HepG2 (cell line): ENCODE results near the gene RAMP3. TPM values are rescaled to one million over a fixed set of nuclear protein-coding genes. Genes with fewer than 3 reads are reported as not detected.

ENCODE experiments used
- AGO2 ChIP-seq: fragments of 200-400 bp; formaldehyde crosslinking; optimal IDR thresholded peaks from 2 replicates; pipeline ENCODE3; 2017; ENCODE audit warnings: mild to moderate bottlenecking, low read depth, low read length, moderate library complexity
- ASH2L ChIP-seq: fragments of 300-600, 200-600 bp; sonication (generic); IDR thresholded peaks from 2 replicates; pipeline ENCODE4 v1.7.0; 2017; ENCODE audit warnings: low read depth, mild to moderate bottlenecking, moderate library complexity, mixed read lengths, low read length; ENCODE audit not compliant: insufficient read length
- CREM ChIP-seq, 2 experiments: sonication (generic) in 1 of 2; formaldehyde crosslinking in 1 of 2; IDR thresholded peaks; 2 replicates each; pipeline versions ENCODE4 v1.4.0 to v1.6.1; 2016 to 2020; ENCODE audit warnings: antibody characterized with exemption in 1 of 2, mild to moderate bottlenecking in 1 of 2, missing genetic modification reagents in 1 of 2
- HCFC1 ChIP-seq: fragments of 150-350 bp; IDR thresholded peaks from 2 replicates; pipeline ENCODE4 v1.6.1; 2014; ENCODE audit warnings: low read depth, low read length
- HDAC2 ChIP-seq: sonication (generic); formaldehyde crosslinking; IDR thresholded peaks from 2 replicates; pipeline ENCODE4 v1.4.0; 2020; ENCODE audit warnings: missing genetic modification reagents
- MAF1 ChIP-seq: sonication (generic); formaldehyde crosslinking; IDR thresholded peaks from 2 replicates; pipeline ENCODE4 v1.5.0; 2020; ENCODE audit warnings: missing genetic modification reagents, borderline replicate concordance
- MIXL1 ChIP-seq: IDR thresholded peaks from 2 replicates; pipeline ENCODE4 v1.6.1; 2016
- NR2F1 ChIP-seq, 2 experiments: fragments of 450-650 bp in 1 of 2; formaldehyde crosslinking in 1 of 2; IDR thresholded peaks; 2 replicates each; pipeline versions ENCODE4 v1.5.0 to v1.6.1; 2016 to 2020; ENCODE audit warnings: mild to moderate bottlenecking in 1 of 2, missing compliant biosample characterization in 1 of 2, missing genetic modification reagents in 1 of 2, moderate library complexity in 1 of 2
- PHF21A ChIP-seq: sonication (generic); formaldehyde crosslinking; IDR thresholded peaks from 2 replicates; pipeline ENCODE4 v1.5.0; 2020; ENCODE audit warnings: mild to moderate bottlenecking, missing genetic modification reagents
- POLR2AphosphoS5 ChIP-seq: IDR thresholded peaks from 2 replicates; pipeline ENCODE4 v1.6.1; 2012; ENCODE audit warnings: low read depth, low read length
- SOX6 ChIP-seq, 2 experiments: fragments of 450-650 bp in 1 of 2; sonication (generic) in 1 of 2; formaldehyde crosslinking in 1 of 2; IDR thresholded peaks; 2 replicates each; pipeline versions ENCODE4 v1.4.0 to v1.6.1; 2017 to 2020; ENCODE audit warnings: antibody characterized with exemption in 1 of 2, mild to moderate bottlenecking in 1 of 2, missing genetic modification reagents in 1 of 2
- SPEN ChIP-seq: sonication (generic); formaldehyde crosslinking; IDR thresholded peaks from 2 replicates; pipeline ENCODE4 v1.5.1; 2020; ENCODE audit warnings: low read depth, mild to moderate bottlenecking, missing genetic modification reagents
- TEF ChIP-seq: sonication (generic); formaldehyde crosslinking; IDR thresholded peaks from 2 replicates; pipeline ENCODE4 v1.5.0; 2020; ENCODE audit warnings: missing genetic modification reagents
- TP53 ChIP-seq: sonication (generic); formaldehyde crosslinking; conservative IDR thresholded peaks from 2 replicates; pipeline ENCODE4 v1.4.0; 2020; ENCODE audit warnings: missing genetic modification reagents
- U2AF1 ChIP-seq: fragments of 200-400 bp; formaldehyde crosslinking; optimal IDR thresholded peaks from 2 replicates; pipeline ENCODE3; 2017; ENCODE audit warnings: mild to moderate bottlenecking, low read depth, low read length
- ZNF30 ChIP-seq: sonication (generic); formaldehyde crosslinking; IDR thresholded peaks from 2 replicates; pipeline ENCODE4 v1.5.0; 2020; ENCODE audit warnings: mild to moderate bottlenecking, missing genetic modification reagents
- ZNF598 ChIP-seq: sonication (generic); formaldehyde crosslinking; IDR thresholded peaks from 2 replicates; pipeline ENCODE4 v1.5.1; 2020; ENCODE audit warnings: mild to moderate bottlenecking, missing genetic modification reagents, borderline replicate concordance
- ZNF704 ChIP-seq: sonication (generic); formaldehyde crosslinking; IDR thresholded peaks from 2 replicates; pipeline ENCODE4 v1.8.1; 2023; ENCODE audit warnings: mild to moderate bottlenecking, inconsistent platforms, moderate library complexity, missing genetic modification reagents, borderline replicate concordance
- ZNF782 ChIP-seq: sonication (generic); formaldehyde crosslinking; IDR thresholded peaks from 2 replicates; pipeline ENCODE4 v1.4.0; 2020; ENCODE audit warnings: missing genetic modification reagents, mild to moderate bottlenecking, borderline replicate concordance
- polyA plus RNA-seq, 8 experiments: library from polyadenylated mRNA; depleted of rRNA in 3 of 8; stranded (reverse) in 7 of 8; unstranded in 1 of 8; fragments of >200 nt; fragmentation: Illumina TruSeq in 4 of 8; extraction: Trizol in 4 of 8; gene quantifications; 2 replicates each; pipeline versions ENCODE4 v1.2.1 to v1.2.3, GENCODE V29; 2011 to 2016; ENCODE audit warnings: low read depth in 4 of 8, missing spikeins in 1 of 8, mixed read lengths in 1 of 8; ENCODE audit not compliant: insufficient read depth in 1 of 8
- total RNA-seq, 5 experiments: library from RNA; depleted of rRNA; stranded (reverse); fragments of >200 nt; fragmentation: Illumina TruSeq; extraction: Trizol; gene quantifications; 2 replicates each; pipeline ENCODE4 v1.2.3, GENCODE V29; 2016; ENCODE audit warnings: low read depth in 1 of 5

The RAMP3 gene
- total and polyA plus RNA-seq, 2 of the 13 experiments (the other 11 are each of a cell fraction or from before 2014, with no cell fraction given), result not detected

- peak; percentile 99 for TF ChIP-seq CREM (IDR thresholded peaks at IDR 0.05)
- peak; percentile 95 for TF ChIP-seq CREM (CRISPR knock-in tag; IDR thresholded peaks at IDR 0.05)
- peak; percentile 99 for TF ChIP-seq SPEN (CRISPR knock-in tag)
- TF ChIP-seq ZNF30 (CRISPR knock-in tag), result 0 out of 2 replicates have a peak, but pooled peaks have one; percentile 68
- TF ChIP-seq TEF (CRISPR knock-in tag), result no peak
- TF ChIP-seq U2AF1, result peak; percentile 95
- TF ChIP-seq ZNF704 (CRISPR knock-in tag), result peak; percentile 98
- TF ChIP-seq HCFC1, result peak; percentile 67; the same call in 1 of the 2 replicates
- TF ChIP-seq PHF21A (CRISPR knock-in tag), result peak; percentile 87
- TF ChIP-seq MIXL1, result no peak; the same call in 1 of the 2 replicates
- peak; percentile 90 for TF ChIP-seq TP53 (CRISPR knock-in tag)
- peak; percentile 88; the same call in 1 of the 2 replicates for TF ChIP-seq HDAC2 (CRISPR knock-in tag)
- peak; percentile 90 for TF ChIP-seq AGO2
- TF ChIP-seq MAF1 (CRISPR knock-in tag), result peak; percentile 91
- peak; percentile 93 for TF ChIP-seq POLR2AphosphoS5
- peak; percentile 32 to 33; a peak in 2 of 4 replicates for TF ChIP-seq NR2F1 (CRISPR knock-in tag; IDR thresholded peaks at IDR 0.05)
- TF ChIP-seq ASH2L, result peak; percentile 90
- TF ChIP-seq ZNF782 (CRISPR knock-in tag), result peak; percentile 92; the same call in 1 of the 2 replicates
- TF ChIP-seq SOX6 (IDR thresholded peaks at IDR 0.05), result no peak
- TF ChIP-seq SOX6 (CRISPR knock-in tag; IDR thresholded peaks at IDR 0.05), result peak; percentile 88
- TF ChIP-seq ZNF598 (CRISPR knock-in tag), result 0 out of 2 replicates have a peak, but pooled peaks have one; percentile 38
Measured at GRCh38 chr7:45111298-45112223, 46.0 kb upstream of the RAMP3 start, which contains the start of gene TBRG4 (continued).
